ENCODE data around the gene GDF9.

Gene GDF9

GRCh38 chr5:132866342-132867045 lies at the start of gene GDF9, which contains the start of gene UQCRQ:
GDF9 (minus strand) TSS chr5:132866469; CDS start chr5:132864533, 1,936 bp downstream.
UQCRQ (plus strand) TSS chr5:132866642; CDS start chr5:132866882, 240 bp downstream.
- peak; percentile 59 to 71 (median 69) for DNase-seq

DNA sequence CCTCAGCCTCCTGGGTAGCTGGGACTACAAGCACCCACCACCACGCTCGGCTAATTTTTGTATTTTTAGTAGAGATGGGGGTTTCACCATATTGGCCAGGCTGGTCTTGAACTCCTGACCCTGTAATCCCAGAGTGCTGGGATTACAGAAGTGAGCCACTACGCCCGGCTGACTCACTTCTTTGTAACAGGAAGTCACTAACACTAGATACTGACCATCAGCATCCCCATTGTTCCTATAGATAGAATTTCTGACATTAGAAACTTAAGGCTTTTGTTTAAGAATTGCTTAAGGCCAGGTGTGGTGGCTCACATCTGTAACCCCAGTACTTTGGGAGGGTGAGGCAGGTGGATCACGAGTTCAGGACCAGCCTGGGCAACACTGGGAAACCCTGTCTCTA lies 49.4 kb upstream of the GDF9 start:
- no peak for DNase-seq

- DNase-seq, result no peak
Observed at GRCh38 chr5:132909702-132910101, 43.4 kb upstream of the GDF9 start.

GRCh38 chr5:132907161-132907560 lies 40.9 kb upstream of the GDF9 start:
- DNase-seq, result no peak

DNA sequence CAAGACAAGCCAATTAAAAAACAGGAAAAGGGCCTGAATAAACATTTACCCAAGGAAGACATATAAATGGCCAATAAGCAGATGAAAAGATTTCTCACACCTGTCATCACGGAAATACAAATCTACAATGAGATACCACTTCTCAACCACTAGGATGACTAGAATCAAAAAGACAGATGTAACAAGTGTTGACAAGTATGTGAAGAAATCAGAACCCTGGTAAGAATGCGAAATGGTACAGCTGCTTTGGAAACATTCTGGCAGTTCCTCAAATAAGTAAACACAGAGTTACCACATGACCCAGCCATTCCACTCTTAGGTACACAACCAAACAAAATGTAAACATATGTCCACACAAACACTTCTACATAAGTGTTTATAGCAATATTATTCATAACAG lies 39.7 kb upstream of the GDF9 start:
- DNase-seq, result no peak

DNA sequence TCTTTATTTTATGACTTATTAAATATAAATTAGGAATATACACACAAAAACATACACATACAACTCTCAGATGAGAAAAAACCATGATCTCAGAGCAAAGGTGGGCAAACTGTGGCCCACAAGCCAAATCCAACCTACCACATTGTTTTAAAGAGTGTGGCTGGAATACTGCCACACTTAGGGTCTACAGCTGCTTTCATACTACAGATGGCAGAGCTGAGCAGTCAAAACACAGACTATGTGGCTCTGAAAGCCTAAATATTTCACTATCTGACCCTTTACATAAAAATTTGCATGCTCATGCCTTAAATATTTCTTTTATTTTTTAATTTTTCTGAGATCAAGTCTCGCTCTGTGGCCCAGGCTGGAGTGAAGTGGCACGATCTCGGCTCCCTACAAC lies 35.5 kb upstream of the GDF9 start:
- DNase-seq, result no peak

- no peak for DNase-seq
Observed at GRCh38 chr5:132901036-132901435, 34.8 kb upstream of the GDF9 start.

GRCh38 chr5:132898094-132898493 lies 31.8 kb upstream of the GDF9 start:
- DNase-seq, result no peak

DNA sequence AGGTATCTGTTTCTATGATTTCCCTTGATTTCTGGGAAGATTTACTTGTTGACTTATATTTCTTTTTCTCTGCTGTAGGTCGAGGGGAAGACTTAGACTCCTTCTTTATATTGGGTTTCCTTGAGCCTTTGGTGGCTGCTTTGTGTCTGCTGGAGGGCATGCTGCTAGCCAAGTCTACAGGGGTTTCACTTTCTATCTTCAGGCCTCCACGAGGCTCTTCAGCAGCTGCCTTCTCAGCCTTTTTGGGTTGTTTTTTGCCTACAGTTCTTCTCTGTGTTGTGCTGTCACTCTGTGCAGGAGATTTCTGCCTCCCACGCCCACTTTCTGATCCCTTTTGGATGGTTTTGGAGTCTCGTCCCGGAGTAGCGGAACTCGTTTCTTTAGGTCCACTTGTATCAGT lies 30.4 kb upstream of the GDF9 start:
- DNase-seq, result no peak

GRCh38 chr5:132895719-132896305 lies 29.5 kb upstream of the GDF9 start:
- DNase-seq, result no peak

GRCh38 chr5:132890817-132891216 lies 24.5 kb upstream of the GDF9 start:
- DNase-seq, result no peak

DNA sequence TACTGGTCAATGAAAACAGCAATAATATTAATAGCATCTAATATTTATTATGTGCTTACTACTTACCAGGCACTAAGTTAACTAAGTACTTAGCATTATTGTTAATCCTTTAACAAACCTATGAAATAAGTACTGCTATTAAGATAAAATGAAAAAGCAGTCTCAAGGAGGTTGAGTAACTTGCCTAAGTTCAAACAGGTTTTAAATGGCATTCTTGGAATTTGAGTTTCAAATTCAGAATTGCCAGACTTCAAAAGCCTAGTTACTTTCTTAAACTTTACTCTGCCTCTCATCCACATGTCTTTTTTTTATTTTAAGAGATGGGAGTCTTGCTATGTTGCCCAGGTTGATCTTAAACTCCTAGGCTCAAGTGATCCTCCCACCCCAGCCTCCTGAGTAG lies 23.2 kb upstream of the GDF9 start:
- DNase-seq, result no peak

GRCh38 chr5:132887283-132887682 lies 21.0 kb upstream of the GDF9 start:
- no peak for DNase-seq

DNA sequence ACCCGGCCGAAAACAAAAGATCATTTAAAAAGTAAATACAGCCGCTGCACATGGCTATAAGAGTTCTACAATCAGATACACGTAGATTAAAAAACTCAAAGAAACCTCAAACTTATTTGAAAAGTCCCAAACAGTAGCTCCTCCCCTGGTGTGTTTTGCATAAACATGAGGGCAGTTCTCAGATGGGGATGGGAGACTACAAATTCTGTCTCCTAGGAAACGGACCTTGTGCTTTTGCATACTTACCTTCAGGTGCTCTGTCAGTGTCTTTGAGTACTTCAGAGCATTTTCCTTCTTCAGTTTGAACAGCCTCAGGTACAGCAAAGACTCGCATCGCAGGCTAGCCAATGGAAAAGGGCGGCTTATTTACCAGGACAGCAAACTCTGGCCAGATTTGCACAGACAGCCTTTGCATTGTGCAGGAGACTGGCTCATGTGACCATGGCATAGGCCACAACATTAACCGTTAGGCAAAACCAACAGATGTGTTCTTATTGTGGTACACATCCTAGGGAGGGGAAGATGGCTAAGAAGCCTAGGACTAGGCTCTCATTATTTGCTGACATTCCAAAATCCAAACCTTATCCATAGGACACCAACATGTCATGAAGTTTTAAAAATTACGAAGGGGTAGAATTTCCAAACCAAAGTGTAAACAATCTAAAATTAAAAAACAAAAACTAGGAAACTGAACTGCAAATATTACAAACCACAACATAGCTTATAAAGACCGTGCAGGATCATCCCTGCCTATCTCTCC lies 20.0 kb upstream of the GDF9 start:
- DNase-seq, result no peak

- DNase-seq, result no peak
Observed at GRCh38 chr5:132884548-132884947, 18.3 kb upstream of the GDF9 start.

GRCh38 chr5:132883261-132883834 lies 17.1 kb upstream of the GDF9 start:
- DNase-seq, result no peak

GRCh38 chr5:132877938-132878337 lies 11.7 kb upstream of the GDF9 start:
- no peak for DNase-seq

- no peak for DNase-seq
Observed at GRCh38 chr5:132877466-132877865, 11.2 kb upstream of the GDF9 start.

- no peak for DNase-seq
Observed at GRCh38 chr5:132876020-132876759, 9.9 kb upstream of the GDF9 start.

DNA sequence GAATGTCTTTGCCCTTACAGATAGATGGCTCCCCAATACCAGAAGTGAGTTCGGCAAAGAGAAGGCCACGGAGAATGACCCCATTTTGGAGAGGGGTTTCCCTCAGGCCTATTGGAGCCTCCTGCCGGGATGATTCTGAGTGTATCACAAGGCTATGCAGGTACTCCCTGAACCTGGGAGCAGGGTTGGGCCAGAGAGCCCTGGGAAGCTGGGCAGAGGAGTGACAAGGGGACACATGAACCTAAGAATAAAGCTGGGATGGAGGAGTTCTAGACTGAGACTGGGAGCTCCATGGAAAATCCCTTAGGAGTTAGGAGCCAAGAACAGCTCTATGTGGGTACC lies 7.6 kb upstream of the GDF9 start:
- DNase-seq, result no peak

DNA sequence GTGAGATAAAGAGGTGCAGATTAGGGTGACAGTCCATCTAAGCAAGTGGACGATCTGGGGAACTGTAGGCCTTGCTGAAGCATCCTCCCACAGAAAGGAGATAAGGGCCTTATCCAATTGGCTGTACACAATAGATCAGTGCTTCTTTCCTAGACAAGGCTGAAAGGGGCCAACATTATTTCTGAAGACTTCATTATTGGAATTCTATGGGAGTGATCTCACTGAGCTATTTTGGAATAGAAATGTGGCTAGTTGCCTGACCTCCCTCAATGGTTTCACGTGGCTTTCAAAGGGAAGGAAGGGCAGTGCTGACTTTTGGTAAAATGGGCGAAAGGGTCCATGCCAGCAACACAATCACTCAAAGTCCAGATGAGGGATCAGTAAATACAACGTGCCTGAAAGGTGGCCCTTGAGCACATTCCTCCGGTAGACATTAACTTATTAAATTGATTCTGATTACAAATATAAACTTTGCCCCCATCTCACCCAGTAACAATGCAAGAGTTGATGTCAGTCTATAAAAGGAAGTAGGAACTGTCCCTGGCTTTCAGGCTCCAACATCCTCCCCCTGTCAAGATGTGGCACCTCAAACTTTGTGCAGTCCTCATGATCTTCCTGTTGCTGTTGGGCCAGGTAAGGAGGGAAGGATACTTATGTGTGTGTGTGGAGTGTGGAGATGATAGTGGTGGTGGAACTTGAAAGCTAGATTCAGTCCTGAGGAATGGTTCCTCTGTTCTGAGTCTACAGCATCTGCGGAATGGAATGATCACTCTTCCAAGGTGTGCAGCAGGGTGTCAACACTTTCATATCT lies 7.1 kb upstream of the GDF9 start, which contains the start of gene LEAP2:
Gene LEAP2, plus strand, starts transcription at position 550 of the 811 bp plus-strand sequence. Its CDS starts 27 bp downstream, at position 577.
- no peak for DNase-seq

- DNase-seq, result no peak
Observed at GRCh38 chr5:132872788-132873118, 6.5 kb upstream of the GDF9 start.
